Keratinocyte (primary cell): ENCODE results near the gene RASIP1. TPM values are rescaled to one million over a fixed set of nuclear protein-coding genes. Genes with fewer than 3 reads are reported as not detected.
"Not testable (repeated sequence)": the region's sequence is repeated elsewhere in the genome, so short reads cannot be mapped to it uniquely, and the experiment has no call there.

Experiments used
- DNase-seq: peaks from one replicate; pipeline ENCODE4 v3.0.0-alpha.2; 2011; ENCODE audit warnings: low read depth, missing footprints, low spot score
- FAIRE-seq: peaks from 2 replicates; lab custom pipeline; 2011; peaks lifted over from hg19 to GRCh38; lab: Jason Lieb, UNC
- H2AFZ ChIP-seq: 2 replicates; pipeline ENCODE4 v1.6.0; 2012; ENCODE audit warnings: low read length, control low read depth, inconsistent platforms; ENCODE audit not compliant: control insufficient read depth
- H3K27ac ChIP-seq: 2 replicates; pipeline ENCODE4 v1.5.1; 2011; ENCODE audit warnings: low read length; ENCODE audit not compliant: control insufficient read depth, insufficient read depth
- H3K27me3 ChIP-seq: 3 replicates; pipeline ENCODE4 v1.6.0; 2011; ENCODE audit warnings: low read length; ENCODE audit not compliant: control insufficient read depth, insufficient read depth; ENCODE audit errors: extremely low read depth
- H3K36me3 ChIP-seq, 2 experiments: 2 replicates in 1 of 2; 3 replicates in 1 of 2; pipeline ENCODE4 v1.5.1; 2011; ENCODE audit warnings: low read length in 2 of 2, mild to moderate bottlenecking in 1 of 2; ENCODE audit not compliant: control insufficient read depth in 2 of 2, insufficient read depth in 2 of 2; ENCODE audit errors: extremely low read depth in 1 of 2
- H3K4me1 ChIP-seq: 3 replicates; pipeline ENCODE4 v1.5.1; 2011; ENCODE audit warnings: low read length; ENCODE audit not compliant: control insufficient read depth, insufficient read depth; ENCODE audit errors: extremely low read depth
- H3K4me2 ChIP-seq: 3 replicates; pipeline ENCODE4 v1.6.0; 2011; ENCODE audit warnings: low read depth, low read length; ENCODE audit not compliant: control insufficient read depth, insufficient read depth; ENCODE audit errors: extremely low read depth
- H3K4me3 ChIP-seq, 3 experiments: fragments of 200-600 bp in 1 of 3; sonication (generic) in 1 of 3; 2 replicates in 2 of 3; 3 replicates in 1 of 3; pipeline ENCODE4 v1.5.1; 2011 to 2016; ENCODE audit warnings: low read length in 3 of 3, mild to moderate bottlenecking in 3 of 3, control low read depth in 2 of 3, inconsistent platforms in 1 of 3, low read depth in 1 of 3, mixed read lengths in 1 of 3, mixed run types in 1 of 3, moderate library complexity in 1 of 3; ENCODE audit not compliant: control insufficient read depth in 2 of 3, insufficient read depth in 2 of 3; ENCODE audit errors: extremely low read depth in 1 of 3
- H3K79me2 ChIP-seq: 2 replicates; pipeline ENCODE4 v1.6.0; 2012; ENCODE audit warnings: low read length; ENCODE audit not compliant: control insufficient read depth, insufficient read depth
- H3K9ac ChIP-seq: 3 replicates; pipeline ENCODE4 v1.6.0; 2011; ENCODE audit warnings: low read length; ENCODE audit not compliant: control insufficient read depth, insufficient read depth; ENCODE audit errors: extremely low read depth
- H3K9me1 ChIP-seq: 3 replicates; pipeline ENCODE4 v1.6.0; 2011; ENCODE audit warnings: low read length; ENCODE audit not compliant: control insufficient read depth, insufficient read depth; ENCODE audit errors: extremely low read depth
- H3K9me3 ChIP-seq: 2 replicates; pipeline ENCODE4 v1.5.1; 2012; ENCODE audit warnings: low read depth, low read length; ENCODE audit not compliant: control insufficient read depth
- H4K20me1 ChIP-seq: 3 replicates; pipeline ENCODE4 v1.6.0; 2011; ENCODE audit warnings: low read length; ENCODE audit not compliant: control insufficient read depth, insufficient read depth; ENCODE audit errors: extremely low read depth
- EZH2 ChIP-seq: IDR thresholded peaks from one replicate; pipeline ENCODE4 v1.6.1; 2012; ENCODE audit warnings: inconsistent platforms, mild to moderate bottlenecking, low read length, moderate library complexity
- dilution Hi-C: fragments of 300-500 bp; cut with MboI; formaldehyde crosslinking; loops from one replicate; pipeline ENCODE4 v1.7.0; 2020; ENCODE audit warnings: low sequenced_read_pairs; ENCODE audit not compliant: extremely low pct_ligation_motif_present
- polyA plus RNA-seq, 5 experiments: library from polyadenylated mRNA; depleted of rRNA in 3 of 5; stranded (reverse) in 3 of 5; stranded (forward) in 1 of 5; unstranded in 1 of 5; fragments of >200 nt; gene quantifications; 1 replicate in 1 of 5; 2 replicates in 3 of 5; 3 replicates in 1 of 5; pipeline versions ENCODE4 v1.2.1 to v1.2.3, GENCODE V29; 2011 to 2012; ENCODE audit warnings: missing spikeins in 2 of 5, low read depth in 1 of 5, low replicate concordance in 1 of 5
- TF ChIP-seq, protein P1 (sequence below), 3 experiments: IDR thresholded peaks in 1 of 3; conservative IDR thresholded peaks in 1 of 3; optimal IDR thresholded peaks in 1 of 3; 2 replicates in 2 of 3; 3 replicates in 1 of 3; pipeline versions ENCODE3 to v1.5.1; 2011; ENCODE audit warnings: low read length in 3 of 3, mild to moderate bottlenecking in 3 of 3, moderate library complexity in 2 of 3, control low read depth in 1 of 3, inconsistent platforms in 1 of 3; ENCODE audit not compliant: insufficient read depth in 2 of 3; ENCODE audit errors: extremely low read depth in 1 of 3

Gene RASIP1
- polyA plus RNA-seq, 1 donor (not counting 4 experiments of a cell fraction or from before 2014, with no cell fraction given), result 2.3 TPM

GRCh38 chr19:48687776-48688175 lies 52.6 kb downstream of the RASIP1 start:
- H3K9ac ChIP-seq, result no peak overlapping the region
- dilution Hi-C loops, result no loop called here
- no peak for DNase-seq
- H4K20me1 ChIP-seq, result no peaks in the 10 kb centered on the region
- H3K9me3 ChIP-seq, result no peaks in the 10 kb centered on the region
- H3K27me3 ChIP-seq, result no peaks in the 10 kb centered on the region
- no peak overlapping the region for H3K4me3 ChIP-seq
- H3K27ac ChIP-seq, result no peak overlapping the region
- H3K9me1 ChIP-seq, result no peaks in the 10 kb centered on the region
- H2AFZ ChIP-seq, result no peak overlapping the region
- FAIRE-seq, result no peak
- TF ChIP-seq EZH2, result no peak
- TF ChIP-seq, protein P1, sequence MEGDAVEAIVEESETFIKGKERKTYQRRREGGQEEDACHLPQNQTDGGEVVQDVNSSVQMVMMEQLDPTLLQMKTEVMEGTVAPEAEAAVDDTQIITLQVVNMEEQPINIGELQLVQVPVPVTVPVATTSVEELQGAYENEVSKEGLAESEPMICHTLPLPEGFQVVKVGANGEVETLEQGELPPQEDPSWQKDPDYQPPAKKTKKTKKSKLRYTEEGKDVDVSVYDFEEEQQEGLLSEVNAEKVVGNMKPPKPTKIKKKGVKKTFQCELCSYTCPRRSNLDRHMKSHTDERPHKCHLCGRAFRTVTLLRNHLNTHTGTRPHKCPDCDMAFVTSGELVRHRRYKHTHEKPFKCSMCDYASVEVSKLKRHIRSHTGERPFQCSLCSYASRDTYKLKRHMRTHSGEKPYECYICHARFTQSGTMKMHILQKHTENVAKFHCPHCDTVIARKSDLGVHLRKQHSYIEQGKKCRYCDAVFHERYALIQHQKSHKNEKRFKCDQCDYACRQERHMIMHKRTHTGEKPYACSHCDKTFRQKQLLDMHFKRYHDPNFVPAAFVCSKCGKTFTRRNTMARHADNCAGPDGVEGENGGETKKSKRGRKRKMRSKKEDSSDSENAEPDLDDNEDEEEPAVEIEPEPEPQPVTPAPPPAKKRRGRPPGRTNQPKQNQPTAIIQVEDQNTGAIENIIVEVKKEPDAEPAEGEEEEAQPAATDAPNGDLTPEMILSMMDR (optimal IDR thresholded peaks at IDR 0.05 in 1 of 3, IDR thresholded peaks at IDR 0.05 in 1 of 3, conservative IDR thresholded peaks at IDR 0.05 in 1 of 3; ENCODE audit: extremely low read depth in 1 of 3, insufficient read depth in 2 of 3, low read length in 3 of 3), result no peak
- no peaks in the 10 kb centered on the region for H3K79me2 ChIP-seq
- H3K36me3 ChIP-seq, result no peaks in the 10 kb centered on the region
- no peaks in the 10 kb centered on the region for H3K4me1 ChIP-seq
- H3K4me2 ChIP-seq, result no peak overlapping the region

GRCh38 chr19:48686637-48687036 lies 53.8 kb downstream of the RASIP1 start:
- not testable (repeated sequence) for FAIRE-seq, H2AFZ ChIP-seq

DNA sequence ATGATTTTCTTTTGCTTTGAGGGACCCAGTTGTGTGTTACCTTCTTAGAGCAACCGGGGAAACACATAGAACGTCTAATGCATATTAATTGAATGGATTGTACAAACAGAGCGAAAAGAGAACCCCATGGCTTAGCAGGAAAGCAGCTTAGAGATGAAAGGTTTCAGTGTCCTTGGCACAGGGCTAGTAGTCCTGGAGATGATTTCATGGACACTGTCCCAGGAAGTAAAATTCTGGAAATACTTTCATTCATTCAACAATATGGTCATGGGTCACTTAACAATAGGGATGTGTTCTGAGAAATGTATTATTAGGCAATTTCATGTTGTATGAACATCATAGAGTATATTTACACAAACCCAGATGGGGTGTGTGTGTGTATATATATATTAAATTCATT lies 54.3 kb downstream of the RASIP1 start:
- Histone ChIP-seq H2AFZ (no peak overlapping the region), H3K27me3 (no peaks in the 10 kb centered on the region), H3K9ac (no peak overlapping the region), H3K27ac (no peak overlapping the region), H3K4me1 (no peaks in the 10 kb centered on the region), H4K20me1 (no peaks in the 10 kb centered on the region), H3K36me3 (no peaks in the 10 kb centered on the region), H3K79me2 (no peaks in the 10 kb centered on the region), H3K9me1 (no peaks in the 10 kb centered on the region), H3K4me2 (no peak overlapping the region), H3K9me3 (no peaks in the 10 kb centered on the region), H3K4me3 (no peak overlapping the region)
- FAIRE-seq, result no peak
- TF ChIP-seq, protein P1 (optimal IDR thresholded peaks at IDR 0.05 in 1 of 3, IDR thresholded peaks at IDR 0.05 in 1 of 3, conservative IDR thresholded peaks at IDR 0.05 in 1 of 3; ENCODE audit: extremely low read depth in 1 of 3, insufficient read depth in 2 of 3, low read length in 3 of 3), result no peak
- TF ChIP-seq EZH2, result no peak
- no peak for DNase-seq
- dilution Hi-C loops, result no loop called here

More at GRCh38 chr19:48686637-48687036, 53.8 kb downstream of the RASIP1 start:
- dilution Hi-C loops, H3K4me1 ChIP-seq, H3K9me3 ChIP-seq, H3K27me3 ChIP-seq, H3K36me3 ChIP-seq, H3K4me2 ChIP-seq, H3K79me2 ChIP-seq, H3K4me3 ChIP-seq, H4K20me1 ChIP-seq, DNase-seq, H3K27ac ChIP-seq, H3K9me1 ChIP-seq, H3K9ac ChIP-seq: not testable (repeated sequence)
